ENCODE results near the gene TLL2. TPM values are rescaled to one million over a fixed set of nuclear protein-coding genes. Genes with fewer than 3 reads are reported as not detected.

The TLL2 gene
- total RNA-seq, 1 donor from 2014 or later = 1.9 TPM

DNA sequence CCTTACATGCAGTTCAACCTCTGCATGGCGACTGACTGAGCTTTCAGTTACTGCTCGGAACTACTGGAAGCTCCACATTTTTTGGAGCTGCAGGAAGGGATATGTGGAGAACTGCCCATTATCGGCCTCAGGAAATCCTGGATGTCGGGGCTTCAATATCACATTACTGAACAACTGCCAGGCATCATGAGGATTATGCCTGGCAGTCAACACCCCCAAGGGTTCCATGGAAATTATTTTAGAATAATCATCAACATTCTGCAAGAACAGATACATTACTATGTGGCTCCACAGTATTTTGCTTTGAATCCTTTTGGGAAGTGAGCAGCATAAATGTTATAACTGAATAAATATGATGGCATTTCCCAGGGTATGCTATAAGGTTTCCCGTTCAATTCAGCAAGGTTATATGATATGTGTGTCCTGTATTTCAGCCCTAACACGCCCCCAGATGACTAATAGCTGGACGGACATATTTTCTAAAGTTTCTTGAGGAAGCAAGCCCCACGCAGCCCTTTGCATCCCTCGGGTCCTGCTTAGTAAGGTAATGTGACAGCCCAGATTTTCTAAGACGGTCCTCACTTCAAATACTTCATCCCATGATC is 101.9 kb downstream of the TLL2 start:
- Mint-ChIP-seq H3K9me3 (ENCODE audit: low read depth) (no peaks in the 10 kb centered on the region), H3K27me3 (ENCODE audit: low read depth) (peaks cover 16% of the 10 kb centered on the region), H3K27ac (ENCODE audit: unreplicated experiment) (peak overlapping the region; percentile 71), H3K4me3 (ENCODE audit: unreplicated experiment) (no peak overlapping the region), H3K36me3 (ENCODE audit: low read depth) (no peaks in the 10 kb centered on the region), H3K4me1 (ENCODE audit: low read depth) (peaks cover 10% of the 10 kb centered on the region)
- TF ChIP-seq CTCF (IDR thresholded peaks at IDR 0.05) = no peak
- no peak for DNase-seq (ENCODE audit: low spot score)

- Mint-ChIP-seq H3K9me3 (ENCODE audit: low read depth) (no peaks in the 10 kb centered on the region), H3K4me3 (ENCODE audit: unreplicated experiment) (no peak overlapping the region), H3K27ac (ENCODE audit: unreplicated experiment) (no peak overlapping the region), H3K4me1 (ENCODE audit: low read depth) (peaks cover 10% of the 10 kb centered on the region), H3K36me3 (ENCODE audit: low read depth) (no peaks in the 10 kb centered on the region), H3K27me3 (ENCODE audit: low read depth) (peaks cover 28% of the 10 kb centered on the region)
- TF ChIP-seq CTCF (IDR thresholded peaks at IDR 0.05) = no peak
- no peak for DNase-seq (ENCODE audit: low spot score)
Observed at GRCh38 chr10:96410296-96410695, 103.4 kb downstream of the TLL2 start.

DNA sequence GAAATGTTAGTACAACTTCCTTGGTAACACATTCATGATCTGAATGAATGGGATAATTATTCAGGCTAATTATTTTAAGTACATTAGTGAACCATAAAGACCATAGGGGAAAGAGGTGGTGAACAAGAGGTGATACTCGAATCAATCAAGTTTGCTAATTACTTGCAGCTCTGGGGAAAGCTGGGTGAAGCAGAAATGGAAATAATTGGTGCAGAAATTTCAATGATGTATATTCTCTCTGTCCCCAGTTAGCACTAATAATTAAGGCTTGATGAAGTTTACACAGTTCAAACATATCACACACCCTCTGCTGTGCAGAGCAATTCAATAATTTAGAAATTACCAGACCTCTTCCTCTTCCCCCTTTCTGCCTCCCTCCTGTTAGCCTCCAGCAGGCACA is 105.5 kb downstream of the TLL2 start:
- no peaks in the 10 kb centered on the region for H3K36me3 Mint-ChIP-seq (ENCODE audit: low read depth)
- H3K27me3 Mint-ChIP-seq (ENCODE audit: low read depth) = peaks cover 32% of the 10 kb centered on the region
- no peak overlapping the region for H3K4me3 Mint-ChIP-seq (ENCODE audit: unreplicated experiment)
- H3K9me3 Mint-ChIP-seq (ENCODE audit: low read depth) = no peaks in the 10 kb centered on the region
- peaks cover 10% of the 10 kb centered on the region for H3K4me1 Mint-ChIP-seq (ENCODE audit: low read depth)
- H3K27ac Mint-ChIP-seq (ENCODE audit: unreplicated experiment) = no peak overlapping the region
- no peak for TF ChIP-seq CTCF (IDR thresholded peaks at IDR 0.05)
- DNase-seq (ENCODE audit: low spot score) = no peak

- Mint-ChIP-seq H3K4me1 (ENCODE audit: low read depth) (peaks cover 10% of the 10 kb centered on the region), H3K27ac (ENCODE audit: unreplicated experiment) (no peak overlapping the region), H3K36me3 (ENCODE audit: low read depth) (no peaks in the 10 kb centered on the region), H3K4me3 (ENCODE audit: unreplicated experiment) (no peak overlapping the region), H3K9me3 (ENCODE audit: low read depth) (no peaks in the 10 kb centered on the region), H3K27me3 (ENCODE audit: low read depth) (peaks cover 38% of the 10 kb centered on the region)
- TF ChIP-seq CTCF (IDR thresholded peaks at IDR 0.05) = no peak
- DNase-seq (ENCODE audit: low spot score) = no peak
Observed at GRCh38 chr10:96407560-96408069, 106.1 kb downstream of the TLL2 start.

- Mint-ChIP-seq H3K36me3 (ENCODE audit: low read depth) (no peaks in the 10 kb centered on the region), H3K9me3 (ENCODE audit: low read depth) (no peaks in the 10 kb centered on the region), H3K27ac (ENCODE audit: unreplicated experiment) (no peak overlapping the region), H3K27me3 (ENCODE audit: low read depth) (peaks cover 51% of the 10 kb centered on the region), H3K4me3 (ENCODE audit: unreplicated experiment) (no peak overlapping the region), H3K4me1 (ENCODE audit: low read depth) (no peaks in the 10 kb centered on the region)
- TF ChIP-seq CTCF (IDR thresholded peaks at IDR 0.05) = no peak
- no peak for DNase-seq (ENCODE audit: low spot score)
Observed at GRCh38 chr10:96406091-96406490, 107.6 kb downstream of the TLL2 start.
